ENCODE results near the gene PCDHGA1.

- TF ChIP-seq CTCF (IDR thresholded peaks at IDR 0.05), result no peak
- no peak for TF ChIP-seq POLR2A (IDR thresholded peaks at IDR 0.05)
Observed at GRCh38 chr5:141342773-141343172, 12.5 kb downstream of the PCDHGA1 start.
